GM21526 (cell line): Measurements from ENCODE around the gene ITM2B.
A peak's percentile ranks its signal among the peaks of the same experiment; 100 is the strongest.
"Not testable (repeated sequence)": the region's sequence is repeated elsewhere in the genome, so short reads cannot be mapped to it uniquely, and the experiment has no call there.

Experiments used
- ATAC-seq: cut with Tn5 transposase; IDR thresholded peaks from one replicate; pipeline ENCODE4 v1.9.1; 2021; ENCODE audit warnings: moderate library complexity; ENCODE audit not compliant: unreplicated experiment, low FRiP score

ITM2B gene

DNA sequence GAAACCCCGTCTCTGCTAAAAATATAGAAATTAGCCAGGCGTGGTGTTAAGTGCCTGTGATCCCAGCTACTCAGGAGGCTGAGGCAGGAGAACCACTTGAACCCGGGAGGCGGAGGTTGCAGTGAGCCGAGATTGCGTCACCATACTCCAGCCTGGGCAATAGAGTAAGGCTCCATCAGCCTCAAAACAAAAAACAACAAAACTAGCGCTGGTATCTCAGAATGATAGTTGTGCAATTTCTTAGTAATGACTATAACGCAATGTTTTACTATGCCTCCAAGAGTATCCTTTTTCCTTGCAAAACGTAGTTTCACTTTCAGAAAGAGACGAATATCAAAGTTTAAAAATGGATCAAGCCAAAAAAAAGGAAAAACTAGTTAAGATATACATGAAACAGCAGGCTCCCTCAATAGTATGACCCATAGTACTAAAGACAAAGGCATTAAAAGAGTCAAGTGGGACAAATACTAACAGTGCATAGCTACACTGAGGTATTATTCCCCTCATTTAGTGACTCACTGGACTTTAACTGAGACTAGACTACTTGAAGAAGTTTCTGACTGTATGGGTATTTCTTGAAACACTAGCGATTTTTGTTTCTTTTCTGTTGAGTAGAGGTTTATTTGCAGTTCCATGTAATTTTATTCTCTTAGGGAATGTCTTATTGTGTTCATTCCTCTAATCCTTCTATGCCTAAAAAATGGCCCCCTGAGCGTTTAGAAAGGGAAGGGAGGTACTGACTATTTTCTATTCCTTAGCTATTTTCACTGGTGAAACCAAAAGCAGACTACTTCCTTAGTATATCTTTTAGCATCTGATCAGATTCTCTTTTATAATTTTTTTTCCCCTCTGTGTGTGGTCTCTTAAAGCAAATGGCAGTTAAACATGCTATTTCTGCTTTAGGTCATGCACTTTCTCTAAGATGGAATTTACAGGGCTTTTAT is 10.4 kb upstream of the ITM2B start:
- no peak for ATAC-seq

DNA sequence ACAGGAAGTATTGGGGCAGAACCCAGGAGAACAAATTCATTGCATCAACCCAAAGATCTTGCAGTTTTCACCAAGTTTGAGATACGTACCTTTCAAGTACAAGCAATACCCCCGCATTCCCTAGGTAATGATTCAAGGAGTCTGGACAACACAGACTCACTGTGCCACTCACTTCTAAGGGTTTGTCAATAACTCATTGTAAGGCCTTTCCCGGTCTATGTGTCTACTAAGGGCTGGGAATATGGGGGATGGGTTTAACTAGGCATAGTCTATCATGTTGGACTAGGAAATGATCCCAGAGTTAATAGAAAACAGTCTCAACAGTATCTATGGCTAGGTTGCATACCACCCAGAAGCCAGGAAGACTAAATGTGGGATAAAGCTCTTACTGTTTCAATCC is 8.3 kb upstream of the ITM2B start:
- ATAC-seq = no peak

DNA sequence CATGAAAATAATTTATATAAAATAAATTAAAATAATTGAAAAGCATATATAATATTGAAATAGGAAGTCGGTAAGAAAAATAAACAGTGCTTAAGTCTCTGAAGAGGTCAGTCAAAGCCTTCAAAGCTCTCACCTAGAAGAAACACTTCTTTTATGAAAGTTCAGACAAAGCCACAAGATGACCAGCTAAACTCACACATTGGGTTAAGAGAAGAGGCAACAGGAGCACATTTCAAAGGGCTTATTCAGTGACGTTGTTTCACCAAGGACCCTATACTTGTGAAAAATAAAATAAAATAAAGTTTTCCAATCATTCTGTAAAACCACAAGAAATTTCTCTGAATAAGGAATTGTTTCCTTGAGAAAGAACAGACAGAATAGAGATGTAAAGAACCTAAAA is 2.5 kb upstream of the ITM2B start:
- no peak for ATAC-seq

DNA sequence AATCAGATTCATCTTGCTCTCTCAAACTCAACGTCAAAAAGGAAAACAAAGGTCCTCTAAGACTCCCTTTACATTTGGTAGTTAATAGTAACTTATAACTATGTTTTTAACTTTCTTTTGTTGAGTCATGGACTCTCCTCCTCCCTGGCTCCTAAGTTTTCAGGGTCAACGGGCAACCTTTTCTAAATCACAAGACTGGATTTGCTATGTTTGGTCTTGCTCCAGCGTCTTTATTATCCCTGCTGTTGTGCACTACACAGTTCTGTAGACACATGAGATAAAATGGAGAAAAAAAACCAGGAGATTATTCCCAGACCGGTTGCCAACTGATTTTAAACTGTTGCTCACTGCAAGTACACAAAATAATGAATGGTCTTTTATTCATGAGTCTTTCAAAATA is 1.9 kb upstream of the ITM2B start:
- no peak for ATAC-seq

DNA sequence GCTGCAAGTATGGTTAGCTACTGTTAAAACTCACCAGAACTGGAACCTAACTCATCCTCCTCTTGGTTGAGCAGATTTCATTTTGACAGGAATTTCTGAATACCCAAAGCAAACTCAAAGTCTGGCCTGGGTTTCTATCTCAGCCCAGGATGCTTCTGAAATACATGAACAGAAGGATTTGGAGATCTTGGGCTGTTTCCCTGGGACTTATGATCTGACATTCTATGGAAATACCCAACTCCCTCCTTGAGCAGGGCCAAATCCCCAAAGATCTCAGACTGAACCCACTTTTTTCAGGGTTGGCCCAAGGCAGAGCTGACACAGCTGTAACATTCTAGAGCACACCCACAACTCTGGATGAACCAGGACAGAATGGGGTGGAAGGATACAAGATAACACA is 1.1 kb upstream of the ITM2B start:
- ATAC-seq = no peak

DNA sequence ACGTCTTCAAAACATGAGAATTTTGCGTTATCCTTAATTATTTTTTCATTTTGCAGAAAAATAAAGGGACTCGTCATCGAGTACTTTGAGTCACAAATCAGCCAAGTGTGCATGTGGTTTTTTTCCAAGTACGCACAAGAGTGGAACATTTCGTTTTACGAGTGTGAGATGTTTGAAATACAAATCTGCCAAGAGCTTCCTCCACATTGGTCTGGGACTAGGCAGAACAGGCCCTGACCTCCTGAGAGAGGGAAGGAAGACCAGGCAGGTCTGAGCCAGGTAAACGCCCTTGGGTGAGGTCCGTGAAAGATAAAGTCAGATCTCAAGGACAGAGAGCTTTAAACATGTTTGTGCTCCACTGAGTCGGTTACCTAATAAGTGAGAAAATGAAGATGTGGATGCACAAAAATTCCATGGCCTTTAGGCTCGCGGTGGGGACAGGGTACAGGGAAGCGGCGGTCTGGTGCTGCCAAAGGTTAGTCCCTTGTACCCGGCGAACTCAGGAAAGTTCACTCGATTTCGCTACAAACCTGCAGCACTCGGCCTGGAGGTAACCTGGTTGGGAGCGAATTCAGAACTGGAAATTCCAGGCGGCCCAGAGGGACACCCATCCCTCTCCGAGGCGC is 473 bp upstream of the ITM2B start:
- ATAC-seq = peak; percentile 20

DNA sequence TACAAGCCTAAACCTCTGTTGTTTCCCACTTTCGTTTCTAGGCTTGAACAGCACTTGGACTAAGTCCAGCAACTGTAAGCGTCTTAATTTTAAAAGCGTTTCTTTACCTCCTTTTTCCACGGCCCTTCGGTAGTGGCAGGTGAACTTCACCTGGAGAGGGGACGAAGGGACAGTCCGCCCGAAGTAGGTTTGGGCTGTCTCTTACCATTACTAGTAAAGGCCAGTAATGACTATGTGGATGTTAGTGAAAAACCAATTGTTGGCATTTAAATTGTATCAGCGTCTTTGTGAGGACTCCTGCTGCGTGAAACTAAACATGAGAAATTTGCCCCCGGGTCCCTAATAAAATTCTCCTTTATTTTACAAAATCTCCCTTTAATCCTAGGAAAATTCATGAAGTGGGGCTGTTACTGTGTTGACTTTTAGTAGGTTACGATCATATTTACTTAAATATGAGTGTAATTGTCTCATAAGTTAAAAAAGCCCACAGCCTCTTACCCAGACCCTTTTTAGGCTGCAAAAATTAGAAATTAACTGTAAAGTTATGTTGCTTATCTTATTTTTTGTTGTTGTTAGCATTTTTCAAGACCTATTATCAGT is 983 bp downstream of the ITM2B start:
- ATAC-seq = no peak

DNA sequence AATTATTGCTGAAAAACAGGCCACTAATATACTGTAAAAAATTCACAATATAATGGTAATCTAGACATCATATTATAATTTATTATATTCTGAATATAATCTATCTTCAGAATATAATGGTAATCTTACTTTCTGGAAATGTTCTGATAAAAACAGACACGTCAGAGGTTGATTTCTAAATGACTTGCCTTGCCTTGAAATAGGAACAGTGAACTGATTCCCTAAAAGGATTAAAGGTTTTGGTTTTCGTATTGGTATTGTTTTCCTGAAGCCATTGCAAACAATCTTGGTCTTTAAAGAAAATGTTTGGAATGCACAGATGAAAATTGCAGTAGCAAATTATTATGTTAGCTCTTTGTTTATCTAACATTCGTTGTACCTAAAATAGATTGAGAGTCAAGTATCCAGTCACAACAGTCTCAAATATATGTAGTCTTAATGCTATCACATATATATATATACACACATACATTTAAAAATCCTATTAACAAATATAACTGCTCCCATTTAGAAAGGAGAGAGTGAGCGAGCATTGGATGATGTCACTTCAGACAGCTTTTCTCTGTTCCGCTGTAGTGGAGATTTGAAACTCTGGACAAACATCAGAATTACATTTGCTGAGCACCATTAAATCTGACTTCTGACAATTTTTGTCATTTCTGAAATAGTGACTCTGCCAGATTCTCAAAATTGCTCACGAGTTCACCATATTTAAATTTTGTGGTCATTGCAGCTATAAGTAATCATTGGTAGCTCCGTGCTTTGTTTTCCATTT is 1.7 kb downstream of the ITM2B start:
- ATAC-seq = peak; percentile 51

DNA sequence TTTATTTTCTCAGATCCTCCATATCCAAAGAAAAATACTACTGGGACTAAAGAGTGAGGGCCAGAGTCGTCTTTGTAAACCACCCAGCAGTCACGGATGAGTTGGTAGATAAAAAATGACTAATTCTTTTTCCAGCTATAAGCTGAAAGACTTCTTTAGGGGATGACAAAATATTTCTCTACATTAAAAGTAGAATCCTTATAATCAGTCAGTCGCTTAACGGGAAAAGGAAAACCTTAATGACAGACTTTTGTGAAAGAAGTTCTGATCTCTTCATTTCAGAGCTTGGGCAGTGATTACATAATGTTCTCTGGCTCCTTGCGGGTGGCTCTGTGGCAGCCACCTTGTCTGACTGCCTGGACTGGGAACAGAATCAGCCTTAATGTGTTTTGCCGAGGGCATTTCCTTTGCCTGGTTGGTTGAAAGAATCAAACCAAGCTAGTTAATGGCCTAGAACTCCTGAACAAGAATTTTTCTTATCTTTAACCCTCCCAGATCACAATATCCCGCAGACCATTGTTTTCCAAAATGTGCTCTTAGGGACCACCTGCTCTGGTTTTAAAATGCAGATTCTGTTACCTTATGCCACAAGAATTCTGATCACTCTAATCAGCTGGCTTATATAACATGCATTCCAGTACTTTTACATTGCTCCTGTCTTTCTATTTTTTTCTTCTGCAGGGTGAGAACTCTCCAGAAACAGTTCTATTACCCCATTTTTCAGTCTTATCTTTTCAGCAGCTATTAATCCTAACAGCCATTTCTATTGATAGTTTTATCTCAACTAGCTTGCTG is 2.5 kb downstream of the ITM2B start:
- ATAC-seq = no peak

DNA sequence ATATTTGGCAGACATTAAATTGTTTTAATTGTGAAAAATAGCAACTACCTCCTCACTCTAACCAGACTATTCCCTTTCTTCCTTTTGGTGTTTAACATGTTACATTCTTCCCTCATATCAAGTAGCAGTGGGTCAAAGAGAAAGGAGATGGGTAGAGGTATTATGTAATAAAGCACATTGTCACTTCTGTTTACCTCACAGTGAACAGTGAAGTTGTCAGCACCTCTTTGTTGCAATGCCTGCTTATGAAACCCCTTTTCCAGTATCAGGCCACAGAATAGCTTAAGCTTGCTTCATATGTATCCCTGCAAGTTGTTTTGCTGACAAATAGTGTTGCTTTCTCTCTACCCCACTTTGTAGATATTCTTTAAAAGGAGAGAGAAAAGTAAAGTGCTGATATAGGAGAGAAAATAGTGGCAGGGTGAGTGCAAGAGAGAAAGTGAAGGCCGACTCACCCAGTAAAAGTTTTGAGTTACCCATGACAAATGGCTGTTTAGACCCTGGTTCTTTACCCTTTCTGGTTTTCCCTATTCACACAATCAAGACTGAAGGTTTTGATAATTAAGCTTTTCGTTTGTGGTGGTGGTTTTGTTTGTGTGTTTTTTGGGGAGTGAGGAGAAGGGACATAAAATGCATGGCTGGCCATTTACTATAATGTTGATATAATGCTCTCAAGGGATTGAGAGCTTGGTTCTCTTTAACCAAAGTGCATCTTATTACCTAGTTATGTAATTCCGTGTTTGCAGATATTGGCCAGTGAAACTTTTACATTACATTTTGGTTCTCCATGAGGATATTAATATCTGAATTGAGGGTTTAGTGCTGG is 3.7 kb downstream of the ITM2B start:
- ATAC-seq = no peak

DNA sequence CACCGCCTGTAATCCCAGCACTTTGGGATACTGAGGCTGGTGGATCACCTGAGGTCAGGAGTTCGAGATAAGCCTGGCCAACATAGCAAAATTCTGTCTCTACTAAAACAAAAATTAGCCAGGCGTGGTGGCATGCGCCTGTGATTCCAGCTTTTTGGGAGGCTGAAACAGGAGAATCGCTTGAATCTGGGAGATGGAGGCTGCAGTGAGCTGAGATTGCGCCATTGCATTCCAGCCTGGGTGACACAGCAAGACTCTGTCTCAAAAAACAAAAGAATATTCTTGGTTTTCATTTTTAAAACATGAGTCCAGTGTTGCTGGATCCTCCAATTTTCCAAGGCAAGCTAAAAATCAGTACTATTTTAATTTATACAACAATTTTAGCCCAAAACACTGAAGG is 6.4 kb downstream of the ITM2B start:
- ATAC-seq = not testable (repeated sequence)

DNA sequence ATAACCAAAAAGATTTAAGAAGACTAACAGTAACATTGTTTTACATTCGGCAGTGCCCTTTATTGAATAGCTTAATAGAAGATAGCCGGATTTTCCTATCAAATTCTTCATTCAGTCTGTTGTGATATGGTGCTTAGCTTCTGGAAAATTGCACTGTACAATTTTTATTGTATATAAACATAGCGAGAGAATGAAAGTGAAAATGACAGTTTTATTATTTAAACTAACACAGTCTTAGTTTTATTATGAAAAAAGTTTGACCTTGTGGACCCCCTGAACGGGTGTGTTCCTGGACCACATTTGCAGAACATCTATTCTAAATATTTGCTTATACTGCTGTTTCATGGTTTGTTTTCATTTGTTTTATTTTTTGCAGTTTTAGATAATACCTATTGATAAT is 8.6 kb downstream of the ITM2B start:
- no peak for ATAC-seq

DNA sequence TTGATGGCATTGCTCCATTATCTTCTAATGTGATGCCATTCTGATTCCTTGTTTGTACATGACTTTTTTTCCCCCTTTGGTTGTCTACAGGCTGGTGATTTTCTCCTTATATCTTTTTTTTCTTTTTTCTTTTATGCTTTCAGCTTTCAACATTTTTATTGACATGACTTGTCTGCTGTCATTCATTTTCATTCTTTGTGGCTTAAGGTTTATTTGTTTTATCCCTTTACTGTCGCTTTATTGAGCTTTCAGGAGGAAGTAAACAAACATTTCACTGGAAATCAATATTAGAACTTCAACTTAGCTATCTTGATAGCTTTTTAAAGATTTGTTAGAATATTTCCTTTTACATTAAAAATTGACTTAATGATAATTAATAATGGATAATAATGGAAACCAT is 9.7 kb downstream of the ITM2B start:
- no peak for ATAC-seq

DNA sequence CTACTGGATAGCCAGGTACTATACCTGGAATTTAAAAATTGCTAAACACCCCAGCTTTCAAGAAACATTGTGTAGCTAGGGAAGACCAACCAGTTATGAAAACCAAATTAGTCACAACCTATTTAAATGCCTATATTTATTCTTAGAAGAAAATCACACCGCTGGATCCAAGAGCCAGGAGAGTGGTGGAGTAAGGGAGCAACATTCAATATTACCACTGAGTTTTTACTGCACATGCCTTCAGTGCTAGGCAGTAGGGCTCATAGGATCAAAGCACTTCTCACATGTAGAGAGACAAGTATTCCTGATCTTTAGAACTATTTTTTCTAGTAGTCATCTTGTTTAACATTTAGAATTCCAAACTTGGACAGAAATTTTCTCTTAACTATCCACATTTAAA is 11.2 kb downstream of the ITM2B start:
- ATAC-seq = no peak

DNA sequence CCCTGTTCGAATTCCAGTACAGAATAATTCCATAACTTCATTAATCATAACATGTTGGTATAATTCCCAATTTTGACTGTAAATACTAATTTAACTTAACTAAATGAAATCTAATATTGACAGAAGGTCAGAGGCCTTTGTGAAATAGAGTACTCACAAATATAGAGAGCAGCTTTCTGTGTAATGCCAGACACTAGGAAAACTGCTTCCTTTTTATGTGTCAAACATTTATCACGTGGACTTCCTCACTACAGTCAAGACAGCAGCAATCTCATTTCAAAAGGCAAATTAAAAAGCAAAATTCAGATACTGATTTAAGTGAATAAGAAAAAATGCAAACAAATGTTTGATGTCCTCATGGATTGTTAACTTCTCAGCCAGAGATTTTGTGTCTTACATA is 13.1 kb downstream of the ITM2B start:
- no peak for ATAC-seq

DNA sequence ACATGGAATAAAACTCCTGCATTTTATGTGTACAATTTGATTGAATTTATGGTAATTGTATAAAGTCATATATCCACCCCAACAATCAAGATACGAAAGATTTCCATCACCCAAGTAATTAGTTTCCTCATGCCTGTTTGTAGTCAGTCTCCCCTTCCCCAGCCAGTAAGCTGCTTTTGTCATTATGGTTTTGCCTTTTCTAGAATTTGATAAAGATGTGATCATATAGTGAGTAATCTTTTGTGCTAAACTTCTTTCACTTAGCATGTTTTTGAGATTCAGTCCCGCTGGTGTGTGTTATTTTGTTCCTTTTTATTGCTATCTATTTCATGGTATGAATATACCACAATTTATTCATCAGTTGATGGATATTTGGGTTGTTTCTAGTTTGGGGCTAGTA is 16.0 kb downstream of the ITM2B start:
- no peak for ATAC-seq

DNA sequence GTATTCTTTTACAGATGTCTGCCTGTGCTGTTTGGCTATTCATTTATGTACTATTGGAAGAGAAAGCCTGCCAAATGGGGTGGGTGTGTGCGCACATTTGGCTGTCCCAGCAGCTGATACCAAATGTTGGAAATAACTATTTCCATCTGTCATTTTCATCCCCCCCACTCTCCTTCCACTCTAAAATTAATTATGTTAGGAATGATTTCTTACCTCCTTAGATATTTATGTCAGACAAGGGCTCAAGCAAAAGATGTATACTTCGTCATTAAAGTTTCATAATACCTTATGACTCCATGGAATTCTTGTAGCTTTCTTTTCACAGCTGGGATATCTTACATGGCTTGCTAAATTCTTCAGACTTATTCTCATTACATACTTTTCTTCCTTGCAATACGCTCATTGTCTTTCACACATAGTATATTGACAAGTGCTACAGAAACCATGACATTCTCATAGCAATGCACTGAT is 18.6 kb downstream of the ITM2B start:
- no peak for ATAC-seq

DNA sequence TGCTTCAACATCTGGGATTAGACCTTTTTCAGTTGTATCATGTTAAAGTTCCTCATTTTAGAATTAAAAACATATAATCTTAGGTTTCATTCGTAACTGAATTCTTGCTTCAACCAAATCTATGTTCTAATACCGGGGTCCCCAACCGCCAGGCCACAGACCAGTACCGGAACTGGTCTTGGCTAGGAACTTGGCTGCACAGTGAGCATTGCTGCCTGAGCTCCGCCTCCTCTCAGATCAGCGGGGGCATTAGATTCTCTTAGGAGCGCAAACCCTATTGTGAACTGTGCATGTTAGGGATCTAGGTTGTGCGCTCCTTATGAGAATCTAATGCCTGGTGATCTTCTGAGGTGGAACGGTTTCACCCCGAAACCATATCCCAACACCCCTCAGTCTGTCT is 19.2 kb downstream of the ITM2B start:
- no peak for ATAC-seq

DNA sequence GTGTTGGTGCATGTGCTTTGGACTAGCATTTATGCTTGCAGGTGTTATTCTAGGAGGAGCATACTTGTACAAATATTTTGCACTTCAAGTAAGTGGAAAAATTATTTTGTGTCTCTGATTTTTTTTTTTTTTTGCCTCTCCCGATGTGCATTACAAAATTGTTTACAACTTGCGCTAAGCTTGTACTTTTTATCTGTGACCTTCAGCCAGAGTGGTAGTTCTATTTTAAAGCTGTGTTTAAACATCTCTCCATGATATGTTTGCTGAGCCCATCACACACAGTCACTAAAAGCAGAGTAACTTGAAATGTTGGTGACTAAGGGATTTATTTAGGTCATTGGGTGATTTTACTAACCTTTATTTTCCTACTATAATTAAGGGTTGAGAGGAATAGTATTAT is 20.8 kb downstream of the ITM2B start:
- ATAC-seq = no peak
